ENCODE data around the gene KHDC4. TPM values are rescaled to one million over a fixed set of nuclear protein-coding genes. Genes with fewer than 3 reads are reported as not detected.

Gene KHDC4
- total and polyA plus RNA-seq, 2 donors (not counting 1 experiment from before 2014, with no cell fraction given): 24.6 to 25.4 TPM

- peaks cover 27% of the 10 kb centered on the region for H3K79me2 ChIP-seq (ENCODE audit: control insufficient read depth, insufficient read depth, low read length)
Observed at GRCh38 chr1:155925506-155925905, 8.7 kb downstream of the KHDC4 start.

GRCh38 chr1:155920717-155921116 lies 13.5 kb downstream of the KHDC4 start:
- peaks cover 18% of the 10 kb centered on the region for H3K36me3 ChIP-seq (ENCODE audit: control insufficient read depth, insufficient read depth, low read length)
- H3K9me3 ChIP-seq (ENCODE audit: control insufficient read depth, insufficient read depth, low read depth, low read length): no peaks in the 10 kb centered on the region
- no peak overlapping the region for H2AFZ ChIP-seq (ENCODE audit: low read length)
- DNase-seq (ENCODE audit: low read depth in 2 of 2): no peak
- H3K27me3 ChIP-seq (ENCODE audit: control insufficient read depth, insufficient read depth, low read length): no peaks in the 10 kb centered on the region
- H3K4me2 ChIP-seq (ENCODE audit: extremely low read depth, insufficient read depth, low read length): no peak overlapping the region
- H3K4me3 ChIP-seq (replicated peaks in 1 of 4; ENCODE audit: control extremely low read depth in 1 of 4, insufficient read depth in 1 of 4, low read depth in 3 of 4, low read length in 4 of 4): no peak overlapping the region
- TF ChIP-seq CTCF (conservative IDR thresholded peaks at IDR 0.05 in 1 of 2, IDR thresholded peaks at IDR 0.05 in 1 of 2; ENCODE audit: low read depth in 1 of 2, low read length in 2 of 2): no peak
- no peak for TF ChIP-seq EZH2 (IDR thresholded peaks at IDR 0.05; ENCODE audit: low read length, missing control alignments)
- H3K4me1 ChIP-seq (ENCODE audit: control insufficient read depth, extremely low read depth, insufficient read depth, low read length): no peaks in the 10 kb centered on the region
- no peak overlapping the region for H3K27ac ChIP-seq (ENCODE audit: insufficient read depth, low read length)
- H3K9ac ChIP-seq (ENCODE audit: insufficient read depth, low read length): no peak overlapping the region
- H3K79me2 ChIP-seq (ENCODE audit: control insufficient read depth, insufficient read depth, low read length): peaks cover 10% of the 10 kb centered on the region
- no peaks in the 10 kb centered on the region for H4K20me1 ChIP-seq (ENCODE audit: control insufficient read depth, extremely low read depth, insufficient read depth, low read length)

More at GRCh38 chr1:155925506-155925905, 8.7 kb downstream of the KHDC4 start:
- Histone ChIP-seq H3K36me3 (ENCODE audit: control insufficient read depth, insufficient read depth, low read length) (peaks cover 27% of the 10 kb centered on the region), H3K9ac (ENCODE audit: insufficient read depth, low read length) (no peak overlapping the region), H3K4me1 (ENCODE audit: control insufficient read depth, extremely low read depth, insufficient read depth, low read length) (no peaks in the 10 kb centered on the region), H3K4me2 (ENCODE audit: extremely low read depth, insufficient read depth, low read length) (no peak overlapping the region), H3K9me3 (ENCODE audit: control insufficient read depth, insufficient read depth, low read depth, low read length) (no peaks in the 10 kb centered on the region), H3K4me3 (replicated peaks in 1 of 4; ENCODE audit: control extremely low read depth in 1 of 4, insufficient read depth in 1 of 4, low read depth in 3 of 4, low read length in 4 of 4) (no peak overlapping the region), H4K20me1 (ENCODE audit: control insufficient read depth, extremely low read depth, insufficient read depth, low read length) (no peaks in the 10 kb centered on the region), H3K27ac (ENCODE audit: insufficient read depth, low read length) (no peak overlapping the region), H3K27me3 (ENCODE audit: control insufficient read depth, insufficient read depth, low read length) (no peaks in the 10 kb centered on the region), H2AFZ (ENCODE audit: low read length) (no peak overlapping the region)
- DNase-seq (ENCODE audit: low read depth in 2 of 2): no peak
- TF ChIP-seq CTCF (conservative IDR thresholded peaks at IDR 0.05 in 1 of 2, IDR thresholded peaks at IDR 0.05 in 1 of 2; ENCODE audit: low read depth in 1 of 2, low read length in 2 of 2): no peak
- TF ChIP-seq EZH2 (IDR thresholded peaks at IDR 0.05; ENCODE audit: low read length, missing control alignments): no peak

DNA sequence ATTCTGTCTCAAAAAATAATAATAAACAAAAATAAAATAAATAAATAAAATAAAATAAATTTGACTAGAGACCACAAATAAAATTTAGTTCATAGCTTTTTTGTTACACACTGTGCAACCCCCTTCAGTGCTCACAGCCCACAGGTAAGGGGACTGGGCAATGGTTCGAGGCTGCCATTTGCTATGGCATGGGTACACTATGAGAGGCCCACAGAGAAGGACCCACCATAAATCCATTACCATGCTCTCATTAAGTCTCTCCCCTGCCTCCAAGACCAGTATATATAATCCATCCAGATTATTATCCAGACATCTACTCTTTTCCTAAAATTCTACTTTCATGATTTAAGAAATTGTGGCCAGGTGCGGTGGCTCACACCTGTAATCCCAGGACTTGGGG lies 14.4 kb downstream of the KHDC4 start:
- no peaks in the 10 kb centered on the region for H3K4me1 ChIP-seq (ENCODE audit: control insufficient read depth, extremely low read depth, insufficient read depth, low read length)
- TF ChIP-seq CTCF (conservative IDR thresholded peaks at IDR 0.05 in 1 of 2, IDR thresholded peaks at IDR 0.05 in 1 of 2; ENCODE audit: low read depth in 1 of 2, low read length in 2 of 2) (no peak), EZH2 (IDR thresholded peaks at IDR 0.05; ENCODE audit: low read length, missing control alignments) (no peak)
- no peak overlapping the region for H3K27ac ChIP-seq (ENCODE audit: insufficient read depth, low read length)
- no peak overlapping the region for H3K9ac ChIP-seq (ENCODE audit: insufficient read depth, low read length)
- no peak overlapping the region for H3K4me2 ChIP-seq (ENCODE audit: extremely low read depth, insufficient read depth, low read length)
- H3K9me3 ChIP-seq (ENCODE audit: control insufficient read depth, insufficient read depth, low read depth, low read length): no peaks in the 10 kb centered on the region
- no peaks in the 10 kb centered on the region for H3K27me3 ChIP-seq (ENCODE audit: control insufficient read depth, insufficient read depth, low read length)
- H3K36me3 ChIP-seq (ENCODE audit: control insufficient read depth, insufficient read depth, low read length): peaks cover 15% of the 10 kb centered on the region
- H3K79me2 ChIP-seq (ENCODE audit: control insufficient read depth, insufficient read depth, low read length): peaks cover 7% of the 10 kb centered on the region
- H4K20me1 ChIP-seq (ENCODE audit: control insufficient read depth, extremely low read depth, insufficient read depth, low read length): no peaks in the 10 kb centered on the region
- no peak for DNase-seq (ENCODE audit: low read depth in 2 of 2)
- H3K4me3 ChIP-seq (replicated peaks in 1 of 4; ENCODE audit: control extremely low read depth in 1 of 4, insufficient read depth in 1 of 4, low read depth in 3 of 4, low read length in 4 of 4): no peak overlapping the region
- no peak overlapping the region for H2AFZ ChIP-seq (ENCODE audit: low read length)
